Breast epithelium (tissue), 3 donors: ENCODE measurements around the gene MSH6.

ENCODE experiments used
- CTCF ChIP-seq, 3 donors: fragments of 450-650 bp; IDR thresholded peaks; one replicate each; pipeline ENCODE4 v1.5.1; 2016 to 2017; ENCODE audit warnings: antibody characterized with exemption in 3 of 3, mild to moderate bottlenecking in 3 of 3, moderate library complexity in 3 of 3
- POLR2A ChIP-seq: fragments of 450-650 bp; IDR thresholded peaks from one replicate; pipeline ENCODE4 v1.6.1; 2016; ENCODE audit warnings: antibody characterized with exemption, mild to moderate bottlenecking, moderate library complexity
- POLR2AphosphoS5 ChIP-seq, 3 donors: sonication (generic); formaldehyde crosslinking; IDR thresholded peaks; one replicate each; pipeline ENCODE4 v1.6.1; 2017; ENCODE audit warnings: antibody characterized with exemption in 3 of 3

- no peak for TF ChIP-seq CTCF (IDR thresholded peaks at IDR 0.05)
- no peak for TF ChIP-seq POLR2A
- TF ChIP-seq POLR2AphosphoS5 (IDR thresholded peaks at IDR 0.05) = no peak
Observed at GRCh38 chr2:47774567-47774966, 8.4 kb upstream of the MSH6 start.
